GM12801 (cell line): Measurements from ENCODE around the gene SLC22A25.

ENCODE experiments used
- CTCF ChIP-seq: IDR thresholded peaks from one replicate; pipeline ENCODE4 v1.5.1; 2011; ENCODE audit warnings: control low read depth; ENCODE audit not compliant: insufficient read length; ENCODE audit errors: extremely low read depth

The SLC22A25 gene

GRCh38 chr11:63242089-63242781 is 1.2 kb downstream of the SLC22A25 start:
- TF ChIP-seq CTCF: no peak

- no peak for TF ChIP-seq CTCF
Measured at GRCh38 chr11:63240791-63241379, 2.5 kb downstream of the SLC22A25 start.

GRCh38 chr11:63240098-63240497 is 3.3 kb downstream of the SLC22A25 start:
- TF ChIP-seq CTCF: no peak

GRCh38 chr11:63239254-63239653 is 4.1 kb downstream of the SLC22A25 start:
- TF ChIP-seq CTCF: no peak

- TF ChIP-seq CTCF: no peak
Measured at GRCh38 chr11:63237413-63237812, 6.0 kb downstream of the SLC22A25 start.

- TF ChIP-seq CTCF: no peak
Measured at GRCh38 chr11:63229815-63230214, 13.6 kb downstream of the SLC22A25 start.

- no peak for TF ChIP-seq CTCF
Measured at GRCh38 chr11:63227521-63228107, 15.8 kb downstream of the SLC22A25 start.
